OCI-LY1 (cell line): Measurements from ENCODE around the gene SIRPA.

Experiments used
- H2AFZ ChIP-seq: fragments of 200-600 bp; sonication (generic), shearing (Covaris generic); 2 replicates; pipeline ENCODE4 v1.6.0; 2014; ENCODE audit warnings: antibody characterized with exemption, mild to moderate bottlenecking, low read length
- H3F3A ChIP-seq: fragments of 200-600 bp; sonication (generic), shearing (Covaris generic); 2 replicates; pipeline ENCODE4 v1.6.0; 2014; ENCODE audit warnings: mild to moderate bottlenecking, antibody characterized with exemption, low read length, moderate library complexity; ENCODE audit not compliant: insufficient read depth
- H3K27ac ChIP-seq: fragments of 200-600 bp; sonication (generic); 2 replicates; pipeline ENCODE4 v1.5.1; 2014; ENCODE audit warnings: low read length, mixed run types, mild to moderate bottlenecking, low read depth; ENCODE audit not compliant: poor library complexity, severe bottlenecking
- H3K27me3 ChIP-seq: fragments of 200-600 bp; sonication (generic); 2 replicates; pipeline ENCODE4 v1.6.0; 2014; ENCODE audit warnings: antibody characterized with exemption, mild to moderate bottlenecking, low read length, moderate library complexity; ENCODE audit not compliant: insufficient read depth
- H3K36me3 ChIP-seq: fragments of 200-600 bp; sonication (generic); 2 replicates; pipeline ENCODE4 v1.6.1; 2014; ENCODE audit warnings: mild to moderate bottlenecking, antibody characterized with exemption, low read length, moderate library complexity, mixed read lengths; ENCODE audit not compliant: insufficient read depth
- H3K4me1 ChIP-seq: fragments of 200-600 bp; sonication (generic); 2 replicates; pipeline ENCODE4 v1.5.1; 2014; ENCODE audit warnings: mild to moderate bottlenecking, low read length, moderate library complexity; ENCODE audit not compliant: insufficient read depth, severe bottlenecking
- H3K4me2 ChIP-seq: fragments of 200-600 bp; sonication (generic), shearing (Covaris generic); 2 replicates; pipeline ENCODE4 v1.6.1; 2014; ENCODE audit warnings: low read length
- H3K4me3 ChIP-seq: fragments of 200-600 bp; sonication (generic); 2 replicates; pipeline ENCODE4 v1.5.1; 2014; ENCODE audit warnings: low read length, low read depth, mild to moderate bottlenecking, mixed read lengths; ENCODE audit not compliant: poor library complexity, severe bottlenecking
- H3K79me2 ChIP-seq: fragments of 200-600 bp; shearing (Covaris generic); 2 replicates; pipeline ENCODE4 v1.6.1; 2016; ENCODE audit warnings: mixed run types, low read length, mixed read lengths; ENCODE audit not compliant: insufficient read depth
- H3K9ac ChIP-seq: fragments of 200-600 bp; sonication (generic), shearing (Covaris generic); 2 replicates; pipeline ENCODE4 v1.6.1; 2014; ENCODE audit warnings: mild to moderate bottlenecking, low read length, mixed read lengths
- H3K9me2 ChIP-seq: fragments of 200-600 bp; sonication (generic), shearing (Covaris generic); 2 replicates; pipeline ENCODE4 v1.6.1; 2014; ENCODE audit warnings: low read depth, mild to moderate bottlenecking, low read length, mixed read lengths
- H3K9me3 ChIP-seq: fragments of 200-600 bp; shearing (Covaris generic); 2 replicates; pipeline ENCODE4 v1.6.1; 2014; ENCODE audit warnings: low read length, mixed read lengths
- H4K20me1 ChIP-seq: fragments of 200-600 bp; sonication (generic), shearing (Covaris generic); 2 replicates; pipeline ENCODE4 v1.6.0; 2016; ENCODE audit warnings: mild to moderate bottlenecking, low read length; ENCODE audit not compliant: insufficient read depth
- EZH2 ChIP-seq: fragments of 200-600 bp; sonication (generic), shearing (Covaris generic); IDR thresholded peaks from 2 replicates; pipeline ENCODE4 v1.8.0; 2017; ENCODE audit warnings: borderline replicate concordance, mixed run types, mild to moderate bottlenecking, antibody characterized with exemption, low read length, moderate library complexity, mixed read lengths
- TF ChIP-seq, protein P1 (sequence below): fragments of 200-600 bp; sonication (generic), shearing (Covaris generic); IDR thresholded peaks from 2 replicates; pipeline ENCODE4 v1.5.1; 2017; ENCODE audit warnings: mild to moderate bottlenecking, antibody characterized with exemption, low read length, moderate library complexity, mixed read lengths

SIRPA gene

DNA sequence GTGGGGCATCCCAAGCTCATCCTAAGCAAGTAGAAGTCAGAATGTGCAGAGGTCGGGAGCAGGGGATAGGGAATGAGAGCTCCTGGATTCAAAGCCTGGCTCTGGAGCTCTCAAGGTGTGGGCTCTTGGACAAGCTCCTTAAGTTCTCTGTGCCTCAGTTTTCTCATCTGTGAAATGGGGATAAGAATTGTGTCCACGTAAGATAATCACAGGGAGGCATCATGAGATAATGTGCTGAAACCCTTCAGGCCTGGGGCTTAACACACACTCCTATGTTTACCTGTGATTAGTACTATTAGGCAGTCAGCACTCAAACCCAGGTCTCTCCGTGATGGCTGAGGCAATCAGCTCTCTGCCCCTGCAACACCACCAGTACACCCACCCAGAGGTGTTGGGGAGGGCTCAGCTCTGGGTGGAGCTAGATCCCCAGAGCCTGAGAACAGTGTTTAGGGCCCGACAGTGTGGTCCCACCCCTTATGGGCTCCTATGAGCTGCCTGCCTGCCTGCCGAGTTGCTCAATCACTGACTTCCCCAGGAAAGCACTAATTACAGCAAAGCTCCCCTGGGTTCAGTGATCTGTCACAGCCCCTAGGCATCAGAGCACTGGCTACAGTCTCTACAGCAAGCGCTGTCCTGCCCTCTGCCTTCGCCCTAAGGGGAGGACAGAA lies 6.3 kb upstream of the SIRPA start:
- no peaks in the 10 kb centered on the region for H3K9me3 ChIP-seq
- H3K36me3 ChIP-seq, result no peaks in the 10 kb centered on the region
- H3K27me3 ChIP-seq, result 0 out of 2 replicates have a peak, but pooled peaks cover 5% of the 10 kb centered on the region
- TF ChIP-seq, protein P1, sequence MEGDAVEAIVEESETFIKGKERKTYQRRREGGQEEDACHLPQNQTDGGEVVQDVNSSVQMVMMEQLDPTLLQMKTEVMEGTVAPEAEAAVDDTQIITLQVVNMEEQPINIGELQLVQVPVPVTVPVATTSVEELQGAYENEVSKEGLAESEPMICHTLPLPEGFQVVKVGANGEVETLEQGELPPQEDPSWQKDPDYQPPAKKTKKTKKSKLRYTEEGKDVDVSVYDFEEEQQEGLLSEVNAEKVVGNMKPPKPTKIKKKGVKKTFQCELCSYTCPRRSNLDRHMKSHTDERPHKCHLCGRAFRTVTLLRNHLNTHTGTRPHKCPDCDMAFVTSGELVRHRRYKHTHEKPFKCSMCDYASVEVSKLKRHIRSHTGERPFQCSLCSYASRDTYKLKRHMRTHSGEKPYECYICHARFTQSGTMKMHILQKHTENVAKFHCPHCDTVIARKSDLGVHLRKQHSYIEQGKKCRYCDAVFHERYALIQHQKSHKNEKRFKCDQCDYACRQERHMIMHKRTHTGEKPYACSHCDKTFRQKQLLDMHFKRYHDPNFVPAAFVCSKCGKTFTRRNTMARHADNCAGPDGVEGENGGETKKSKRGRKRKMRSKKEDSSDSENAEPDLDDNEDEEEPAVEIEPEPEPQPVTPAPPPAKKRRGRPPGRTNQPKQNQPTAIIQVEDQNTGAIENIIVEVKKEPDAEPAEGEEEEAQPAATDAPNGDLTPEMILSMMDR, result no peak
- TF ChIP-seq EZH2, result no peak
- H3K4me2 ChIP-seq, result no peak overlapping the region
- no peak overlapping the region for H3K9ac ChIP-seq
- no peaks in the 10 kb centered on the region for H3K4me1 ChIP-seq
- H3K9me2 ChIP-seq, result no peaks in the 10 kb centered on the region
- no peaks in the 10 kb centered on the region for H4K20me1 ChIP-seq
- H2AFZ ChIP-seq, result no peak overlapping the region
- H3F3A ChIP-seq, result no peaks in the 10 kb centered on the region
- no peaks in the 10 kb centered on the region for H3K79me2 ChIP-seq
- no peak overlapping the region for H3K27ac ChIP-seq
- no peak overlapping the region for H3K4me3 ChIP-seq

DNA sequence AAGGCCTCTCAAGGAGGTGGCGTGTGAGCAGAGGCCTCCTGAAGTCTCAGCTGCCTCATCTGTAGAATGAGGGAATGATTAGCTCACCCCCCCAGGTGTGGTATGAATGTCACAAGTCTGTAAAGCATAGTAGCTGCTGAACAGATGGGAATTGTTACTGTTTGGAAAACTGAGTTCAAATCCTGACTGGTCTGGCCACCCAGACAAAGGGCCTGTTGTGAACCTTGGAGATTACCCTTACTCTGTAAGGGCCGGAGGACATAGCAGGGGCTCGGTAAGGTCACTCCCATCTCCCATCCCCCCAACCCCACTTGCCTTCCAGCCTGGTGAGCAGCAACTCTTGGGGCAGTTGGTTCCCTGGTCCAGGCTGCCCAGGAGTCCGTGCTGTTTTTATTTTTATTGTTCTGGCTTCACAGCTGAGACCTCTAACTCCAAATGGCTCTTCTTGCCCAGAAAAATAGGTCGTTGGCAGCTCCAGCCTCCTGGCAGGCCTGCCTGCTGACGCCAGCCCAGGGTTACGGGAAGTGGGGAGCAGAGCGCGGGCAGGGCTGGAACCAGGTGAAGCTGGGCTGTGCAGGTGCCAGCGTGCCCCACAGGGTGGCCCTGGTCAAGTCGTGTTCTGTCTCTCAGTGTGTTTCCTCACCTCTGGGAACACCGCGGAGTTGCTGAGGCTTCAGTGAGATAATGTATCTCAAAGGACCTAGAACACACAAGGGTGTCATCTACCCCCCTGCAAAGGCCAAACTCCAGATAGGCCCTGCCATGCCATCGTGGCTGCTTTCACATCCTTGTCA lies 4.5 kb upstream of the SIRPA start:
- Histone ChIP-seq H3F3A (no peaks in the 10 kb centered on the region), H3K4me1 (no peaks in the 10 kb centered on the region), H2AFZ (no peak overlapping the region), H3K4me3 (no peak overlapping the region), H3K4me2 (no peak overlapping the region), H3K9ac (no peak overlapping the region), H3K27ac (no peak overlapping the region), H3K27me3 (peaks cover 5% of the 10 kb centered on the region; the same call in 1 of the 2 replicates), H3K36me3 (no peaks in the 10 kb centered on the region), H4K20me1 (no peaks in the 10 kb centered on the region), H3K79me2 (no peaks in the 10 kb centered on the region), H3K9me2 (no peaks in the 10 kb centered on the region), H3K9me3 (no peaks in the 10 kb centered on the region)
- TF ChIP-seq EZH2, result no peak
- TF ChIP-seq, protein P1, result no peak

- Histone ChIP-seq H3K27me3 (peaks cover 5% of the 10 kb centered on the region; the same call in 1 of the 2 replicates), H3K9ac (no peak overlapping the region), H3K9me3 (no peaks in the 10 kb centered on the region), H2AFZ (no peak overlapping the region), H3K27ac (no peak overlapping the region), H3K36me3 (no peaks in the 10 kb centered on the region), H3F3A (no peaks in the 10 kb centered on the region), H3K4me3 (no peak overlapping the region), H3K4me2 (no peak overlapping the region), H3K9me2 (no peaks in the 10 kb centered on the region), H3K4me1 (no peaks in the 10 kb centered on the region), H4K20me1 (no peaks in the 10 kb centered on the region), H3K79me2 (no peaks in the 10 kb centered on the region)
- no peak for TF ChIP-seq EZH2
Observed at GRCh38 chr20:1891263-1892118, 3.7 kb upstream of the SIRPA start.
